ENCODE data around the gene MEOX1.

The MEOX1 gene

GRCh38 chr17:43591001-43591400 is 70.7 kb downstream of the MEOX1 start:
- DNase-seq (ENCODE audit: low read depth) = no peak

Measured in GM04504 (cell line).